C4-2B (cell line): ENCODE results near the gene TPCN1.

Source experiments
- ZFX ChIP-seq: fragments of 450-650 bp; IDR thresholded peaks from 2 replicates; pipeline ENCODE4 v1.6.1; 2017
- TF ChIP-seq, protein P1 (sequence below): fragments of 450-650 bp; conservative IDR thresholded peaks from 2 replicates; pipeline ENCODE4 v1.5.1; 2017; ENCODE audit warnings: mild to moderate bottlenecking

DNA sequence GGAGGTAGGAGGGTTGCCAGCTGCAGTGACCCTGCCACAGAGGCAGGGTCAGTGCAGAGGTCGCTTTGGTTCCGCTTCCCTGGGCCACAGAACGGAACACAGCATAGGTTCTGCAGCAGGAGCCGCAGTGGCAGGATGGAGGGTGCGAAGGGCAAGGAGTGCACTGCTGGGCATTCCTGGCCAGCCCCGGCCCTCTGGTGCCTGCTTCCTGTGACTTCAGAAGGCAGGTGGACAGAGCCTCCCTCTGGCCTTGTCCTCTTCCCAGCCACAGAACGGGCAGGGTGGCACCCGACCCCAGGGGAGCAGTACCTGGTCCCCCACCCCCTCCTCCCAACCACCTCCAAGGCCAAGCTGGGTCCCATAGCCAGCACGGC, 75.9 kb downstream of the TPCN1 start:
- TF ChIP-seq, protein P1, sequence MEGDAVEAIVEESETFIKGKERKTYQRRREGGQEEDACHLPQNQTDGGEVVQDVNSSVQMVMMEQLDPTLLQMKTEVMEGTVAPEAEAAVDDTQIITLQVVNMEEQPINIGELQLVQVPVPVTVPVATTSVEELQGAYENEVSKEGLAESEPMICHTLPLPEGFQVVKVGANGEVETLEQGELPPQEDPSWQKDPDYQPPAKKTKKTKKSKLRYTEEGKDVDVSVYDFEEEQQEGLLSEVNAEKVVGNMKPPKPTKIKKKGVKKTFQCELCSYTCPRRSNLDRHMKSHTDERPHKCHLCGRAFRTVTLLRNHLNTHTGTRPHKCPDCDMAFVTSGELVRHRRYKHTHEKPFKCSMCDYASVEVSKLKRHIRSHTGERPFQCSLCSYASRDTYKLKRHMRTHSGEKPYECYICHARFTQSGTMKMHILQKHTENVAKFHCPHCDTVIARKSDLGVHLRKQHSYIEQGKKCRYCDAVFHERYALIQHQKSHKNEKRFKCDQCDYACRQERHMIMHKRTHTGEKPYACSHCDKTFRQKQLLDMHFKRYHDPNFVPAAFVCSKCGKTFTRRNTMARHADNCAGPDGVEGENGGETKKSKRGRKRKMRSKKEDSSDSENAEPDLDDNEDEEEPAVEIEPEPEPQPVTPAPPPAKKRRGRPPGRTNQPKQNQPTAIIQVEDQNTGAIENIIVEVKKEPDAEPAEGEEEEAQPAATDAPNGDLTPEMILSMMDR: no peak
- no peak for TF ChIP-seq ZFX
